IMR-90 (cell line): ENCODE measurements around the gene ITPKB. TPM values are rescaled to one million over a fixed set of nuclear protein-coding genes. Genes with fewer than 3 reads are reported as not detected.
A peak's percentile ranks its signal among the peaks of the same experiment; 100 is the strongest.

ENCODE experiments used
- ATAC-seq: fragments of 200-7000 bp; cut with Tn5 transposase; 2 replicates; pipeline ENCODE4 v1.9.1; 2020; ENCODE audit warnings: low read depth, mild to moderate bottlenecking, moderate library complexity
- BruUV-seq: library from RNA; stranded (reverse); fragments of 400-500 nt; replicated peaks from 2 replicates; lab custom pipeline; 2021; lab: Mats Ljungman, UMichigan
- CTCF ChIA-PET: fragments of 300-600 bp; formaldehyde crosslinking; extraction: SDS; loops from one replicate; lab custom pipeline; 2021; ENCODE audit warnings: antibody characterized with exemption; lab: Yijun Ruan, JAX
- POLR2A ChIA-PET: fragments of 300-600 bp; sonication (Branson Sonifier 250); formaldehyde crosslinking; loops from one replicate; lab custom pipeline; 2022; ENCODE audit warnings: antibody characterized with exemption; ENCODE audit not compliant: unreplicated experiment; lab: Charles Lee
- DNase-seq: peaks from one replicate; pipeline ENCODE4 v3.0.0; 2013
- H2AFZ ChIP-seq: replicated peaks from 2 replicates; pipeline ENCODE3; 2013; ENCODE audit warnings: low read length, mild to moderate bottlenecking; ENCODE audit not compliant: poor library complexity
- H2AK5ac ChIP-seq: 2 replicates; pipeline ENCODE4 v1.6.1; 2013; ENCODE audit warnings: low read depth, low read length, inconsistent platforms
- H2AK9ac ChIP-seq: replicated peaks from 2 replicates; pipeline ENCODE3; 2013; ENCODE audit warnings: mild to moderate bottlenecking, low read depth, low read length, moderate library complexity; ENCODE audit not compliant: poor library complexity
- H2BK120ac ChIP-seq: 2 replicates; pipeline ENCODE4 v1.6.1; 2013; ENCODE audit warnings: low read depth, low read length, inconsistent platforms
- H2BK15ac ChIP-seq: 3 replicates; pipeline ENCODE4 v1.6.1; 2013; ENCODE audit warnings: low read depth, low read length, inconsistent platforms
- H2BK20ac ChIP-seq: 2 replicates; pipeline ENCODE4 v1.6.1; 2013; ENCODE audit warnings: low read depth, mild to moderate bottlenecking, inconsistent platforms, low read length, moderate library complexity
- H2BK5ac ChIP-seq: 2 replicates; pipeline ENCODE4 v1.6.1; 2013; ENCODE audit warnings: mild to moderate bottlenecking, low read depth, low read length, inconsistent platforms; ENCODE audit not compliant: poor library complexity, severe bottlenecking
- H3K14ac ChIP-seq: replicated peaks from 2 replicates; pipeline ENCODE4 v1.6.1; 2013; ENCODE audit warnings: low read depth, low read length, inconsistent platforms
- H3K18ac ChIP-seq: 2 replicates; pipeline ENCODE4 v1.6.1; 2013; ENCODE audit warnings: low read depth, low read length, control low read depth
- H3K23ac ChIP-seq: 2 replicates; pipeline ENCODE4 v1.6.1; 2013; ENCODE audit warnings: low read depth, low read length, inconsistent platforms
- H3K27ac ChIP-seq: 2 replicates; pipeline ENCODE4 v1.5.1; 2013; ENCODE audit warnings: mild to moderate bottlenecking, control low read depth, low read length; ENCODE audit not compliant: insufficient read depth
- H3K27me3 ChIP-seq: 2 replicates; pipeline ENCODE4 v1.6.1; 2013; ENCODE audit warnings: low read length; ENCODE audit not compliant: control insufficient read depth, insufficient read depth
- H3K36me3 ChIP-seq: 2 replicates; pipeline ENCODE4 v1.6.1; 2013; ENCODE audit warnings: low read length, mixed read lengths; ENCODE audit not compliant: control insufficient read depth, insufficient read depth
- H3K4ac ChIP-seq: 2 replicates; pipeline ENCODE4 v1.6.1; 2013; ENCODE audit warnings: low read depth, low read length, inconsistent platforms
- H3K4me1 ChIP-seq: 2 replicates; pipeline ENCODE4 v1.6.1; 2013; ENCODE audit warnings: low read length, mixed read lengths; ENCODE audit not compliant: control insufficient read depth, insufficient read depth
- H3K4me2 ChIP-seq: 2 replicates; pipeline ENCODE4 v1.6.1; 2013; ENCODE audit warnings: low read depth, mild to moderate bottlenecking, control low read depth, low read length, moderate library complexity
- H3K4me3 ChIP-seq: 2 replicates; pipeline ENCODE4 v1.5.1; 2013; ENCODE audit warnings: low read depth, mild to moderate bottlenecking, control low read depth, low read length, moderate library complexity; ENCODE audit not compliant: insufficient read depth
- H3K56ac ChIP-seq: 2 replicates; pipeline ENCODE4 v1.6.1; 2013; ENCODE audit warnings: low read length, inconsistent platforms; ENCODE audit not compliant: insufficient read depth; ENCODE audit errors: extremely low read depth
- H3K79me1 ChIP-seq, 2 experiments: 2 replicates each; pipeline ENCODE4 v1.6.1; 2013; ENCODE audit warnings: low read length in 2 of 2, inconsistent platforms in 1 of 2, low read depth in 1 of 2
- H3K9ac ChIP-seq: 2 replicates; pipeline ENCODE4 v1.6.1; 2013; ENCODE audit warnings: low read depth, low read length, control low read depth
- H3K9me1 ChIP-seq: 2 replicates; pipeline ENCODE4 v1.6.1; 2013; ENCODE audit warnings: low read length, inconsistent platforms; ENCODE audit not compliant: insufficient read depth
- H3K9me3 ChIP-seq: 2 replicates; pipeline ENCODE4 v1.6.1; 2013; ENCODE audit warnings: low read length; ENCODE audit not compliant: control insufficient read depth, insufficient read depth
- H4K20me1 ChIP-seq: 2 replicates; pipeline ENCODE4 v1.6.1; 2013; ENCODE audit warnings: low read length, inconsistent platforms; ENCODE audit not compliant: insufficient read depth
- H4K5ac ChIP-seq: 2 replicates; pipeline ENCODE4 v1.6.1; 2013; ENCODE audit warnings: mild to moderate bottlenecking, low read depth, low read length, control low read depth
- H4K8ac ChIP-seq, 2 experiments: 2 replicates each; pipeline ENCODE4 v1.6.1; 2013; ENCODE audit warnings: low read depth in 2 of 2, low read length in 2 of 2, control low read depth in 1 of 2, inconsistent platforms in 1 of 2
- H4K91ac ChIP-seq: 2 replicates; pipeline ENCODE4 v1.6.1; 2013; ENCODE audit warnings: low read depth, low read length, inconsistent platforms; ENCODE audit not compliant: insufficient read depth
- BHLHE40 ChIP-seq: fragments of 150-350 bp; IDR thresholded peaks from 2 replicates; pipeline ENCODE4 v1.6.1; 2016; ENCODE audit warnings: mild to moderate bottlenecking, low read depth, low read length
- CEBPB ChIP-seq: IDR thresholded peaks from 2 replicates; pipeline ENCODE4 v1.6.1; 2012; ENCODE audit warnings: low read depth, low read length, improper control_type of control experiment
- CHD1 ChIP-seq: IDR thresholded peaks from 2 replicates; pipeline ENCODE4 v1.6.1; 2012; ENCODE audit warnings: low read depth, low read length, improper control_type of control experiment
- FOS ChIP-seq: fragments of 150-350 bp; IDR thresholded peaks from 2 replicates; pipeline ENCODE4 v1.6.1; 2016; ENCODE audit warnings: low read depth, low read length
- MAFK ChIP-seq: IDR thresholded peaks from 2 replicates; pipeline ENCODE4 v1.6.1; 2012; ENCODE audit warnings: low read depth, low read length, improper control_type of control experiment
- MAZ ChIP-seq: IDR thresholded peaks from 2 replicates; pipeline ENCODE4 v1.6.1; 2012; ENCODE audit warnings: low read depth, mild to moderate bottlenecking, low read length, improper control_type of control experiment, moderate library complexity, borderline replicate concordance
- MXI1 ChIP-seq: IDR thresholded peaks from 2 replicates; pipeline ENCODE4 v1.6.1; 2012; ENCODE audit warnings: low read depth, mild to moderate bottlenecking, low read length, moderate library complexity, borderline replicate concordance
- NFE2L2 ChIP-seq: fragments of 150-350 bp; IDR thresholded peaks from 2 replicates; pipeline ENCODE4 v1.6.1; 2016; ENCODE audit warnings: low read depth, mild to moderate bottlenecking, low read length
- POLR2A ChIP-seq: IDR thresholded peaks from 2 replicates; pipeline ENCODE4 v1.6.1; 2012; ENCODE audit warnings: mild to moderate bottlenecking, low read depth, low read length
- RAD21 ChIP-seq: IDR thresholded peaks from 2 replicates; pipeline ENCODE4 v1.6.1; 2012; ENCODE audit warnings: low read length, improper control_type of control experiment
- RCOR1 ChIP-seq: IDR thresholded peaks from 2 replicates; pipeline ENCODE4 v1.6.1; 2012; ENCODE audit warnings: mild to moderate bottlenecking, low read length, improper control_type of control experiment; ENCODE audit not compliant: insufficient replicate concordance
- RFX5 ChIP-seq: IDR thresholded peaks from 2 replicates; pipeline ENCODE4 v1.8.0; 2012; ENCODE audit warnings: low read depth, mild to moderate bottlenecking, low read length, moderate library complexity
- SMC3 ChIP-seq: fragments of 150-350 bp; IDR thresholded peaks from 2 replicates; pipeline ENCODE4 v1.6.1; 2016; ENCODE audit warnings: low read depth, mild to moderate bottlenecking, antibody characterized with exemption, low read length, moderate library complexity
- WGBS, 2 experiments: methylation state at CpG; one replicate each; pipeline versions ENCODE4 v1.1.5 to v1.1.7; 2013; ENCODE audit warnings: missing lambda C conversion rate in 2 of 2; ENCODE audit not compliant: insufficient read length in 1 of 2; ENCODE audit errors: extremely low coverage in 2 of 2; 5-methylcytosine and 5-hydroxymethylcytosine counted together
- dilution Hi-C: fragments of 300-500 bp; cut with HindIII; formaldehyde crosslinking; loops from one replicate; pipeline ENCODE4 v1.14.3; 2018; ENCODE audit warnings: low sequenced_read_pairs; ENCODE audit not compliant: unreplicated experiment
- in situ Hi-C: fragments of 300-500 bp; cut with MboI; formaldehyde crosslinking; loops from 3 replicates; pipeline ENCODE4 v1.14.3; 2019; ENCODE audit warnings: low sequenced_read_pairs, inconsistent platforms, mixed read lengths
- intact Hi-C: fragments of 100-400 bp; cut with micrococcal nuclease; formaldehyde crosslinking; loops from 2 replicates; pipeline ENCODE4 v1.10.0; 2022
- polyA plus RNA-seq, 3 experiments: library from polyadenylated mRNA; depleted of rRNA; stranded (reverse); fragments of >200 nt; gene quantifications; 2 replicates each; pipeline ENCODE4 v1.2.3, GENCODE V29; 2012; ENCODE audit warnings: low replicate concordance in 1 of 3
- total RNA-seq: library from RNA; depleted of rRNA; stranded (reverse); fragments of >200 nt; gene quantifications from 2 replicates; pipeline ENCODE4 v1.2.3, GENCODE V29; 2012
- TF ChIP-seq, protein P1 (sequence below): conservative IDR thresholded peaks from 2 replicates; pipeline ENCODE4 v1.5.1; 2012; ENCODE audit warnings: mild to moderate bottlenecking, low read depth, low read length, improper control_type of control experiment
- TF ChIP-seq, protein P2 (sequence below): fragments of 150-350 bp; IDR thresholded peaks from 2 replicates; pipeline ENCODE4 v1.6.1; 2016; ENCODE audit warnings: low read depth, mild to moderate bottlenecking, low read length, moderate library complexity, borderline replicate concordance

The ITPKB gene
- total and polyA plus RNA-seq, 2 of the 4 experiments (the other 2 are of a cell fraction): 0.72 to 1.4 TPM

DNA sequence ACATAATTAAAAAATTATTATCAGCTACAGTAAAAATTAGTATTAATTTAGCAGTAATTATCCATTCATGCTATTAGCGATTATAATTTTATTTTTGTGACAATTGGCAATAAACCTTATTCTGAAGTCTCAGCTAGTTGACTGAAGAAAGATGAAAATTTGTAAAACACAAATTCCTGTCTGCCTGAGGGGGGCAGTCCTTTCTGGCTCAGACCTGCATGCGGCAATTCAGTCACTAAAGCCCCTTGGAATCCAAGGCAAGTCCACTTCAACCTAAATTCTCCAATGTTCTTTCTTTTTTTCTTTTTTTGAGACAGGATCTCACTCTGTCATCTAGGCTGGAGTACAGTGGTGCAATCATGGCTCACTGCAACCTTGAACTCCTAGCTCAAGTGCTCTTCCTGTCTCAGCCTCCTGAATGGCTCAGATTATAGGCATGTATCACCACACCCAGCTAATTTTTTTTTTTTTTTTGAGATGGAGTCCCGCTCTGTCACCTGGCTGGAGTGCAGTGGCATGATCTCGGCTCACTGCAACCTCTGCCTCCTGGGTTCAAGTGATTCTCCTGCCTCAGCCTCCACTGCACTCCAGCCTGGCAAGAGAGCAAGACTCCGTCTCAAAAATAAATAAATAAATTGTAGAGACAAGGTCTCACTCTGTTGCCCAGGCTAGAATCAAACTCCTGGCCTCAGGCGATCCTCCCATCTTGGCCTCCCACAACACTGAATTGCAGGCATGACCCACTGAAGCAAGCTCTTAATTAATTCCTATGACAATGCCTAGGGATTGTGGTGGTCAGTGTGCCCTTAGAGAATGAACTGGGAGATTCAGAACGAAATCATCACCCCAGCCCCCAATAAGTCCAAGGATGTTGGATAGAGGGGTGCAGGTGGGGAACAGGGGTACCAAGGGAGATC lies 24.2 kb upstream of the ITPKB start:
- H3K4me1 ChIP-seq: peaks cover 6% of the 10 kb centered on the region
- ATAC-seq (no peak), DNase-seq (no peak)
- H3K23ac ChIP-seq: no peak overlapping the region
- no peak overlapping the region for H3K14ac ChIP-seq
- H2BK120ac ChIP-seq: no peak overlapping the region
- H2BK5ac ChIP-seq: no peak overlapping the region
- no peaks in the 10 kb centered on the region; the same call in 1 of the 2 replicates for H4K20me1 ChIP-seq
- no peak overlapping the region for H4K5ac ChIP-seq
- CTCF ChIA-PET: interaction anchor here (0.6 kb wide), 1 partner anchor 39 kb away, joined by 3 read pairs; no protein-coding TSS in a partner anchor
- POLR2A ChIA-PET: no interaction called here
- H3K9ac ChIP-seq: no peak overlapping the region
- intact Hi-C loops: no loop called here
- H2BK20ac ChIP-seq: no peak overlapping the region
- H4K8ac ChIP-seq: no peak overlapping the region
- no peak overlapping the region for H2BK15ac ChIP-seq
- in situ Hi-C loops: no loop called here
- no peak overlapping the region for H3K27ac ChIP-seq
- H3K56ac ChIP-seq: no peak overlapping the region
- H2AK5ac ChIP-seq: no peak overlapping the region
- H3K4me2 ChIP-seq: no peak overlapping the region
- H3K9me3 ChIP-seq: no peaks in the 10 kb centered on the region
- H2AK9ac ChIP-seq: no peak overlapping the region
- peak overlapping the region; percentile 40 for H2AFZ ChIP-seq
- H3K4me3 ChIP-seq: no peak overlapping the region
- BruUV-seq: no TSS peak
- H3K79me1 ChIP-seq: no peaks in the 10 kb centered on the region
- no CpG with 5 or more reads among the region's 7 CpGs for WGBS, 2 experiments
- no peak overlapping the region for H4K91ac ChIP-seq
- peaks cover 3% of the 10 kb centered on the region; the same call in 1 of the 2 replicates for H3K27me3 ChIP-seq
- no peak overlapping the region for H3K18ac ChIP-seq
- peaks cover 9% of the 10 kb centered on the region; the same call in 1 of the 2 replicates for H3K9me1 ChIP-seq
- dilution Hi-C loops: no loop called here
- H3K4ac ChIP-seq: no peak overlapping the region
- H3K36me3 ChIP-seq: no peaks in the 10 kb centered on the region
- TF ChIP-seq FOS (no peak), MAFK (no peak), RCOR1 (no peak), CEBPB (no peak), CHD1 (no peak), RFX5 (no peak), POLR2A (no peak), SMC3 (no peak), MXI1 (no peak), BHLHE40 (no peak), RAD21 (no peak), MAZ (no peak), NFE2L2 (no peak)
- TF ChIP-seq, protein P1, sequence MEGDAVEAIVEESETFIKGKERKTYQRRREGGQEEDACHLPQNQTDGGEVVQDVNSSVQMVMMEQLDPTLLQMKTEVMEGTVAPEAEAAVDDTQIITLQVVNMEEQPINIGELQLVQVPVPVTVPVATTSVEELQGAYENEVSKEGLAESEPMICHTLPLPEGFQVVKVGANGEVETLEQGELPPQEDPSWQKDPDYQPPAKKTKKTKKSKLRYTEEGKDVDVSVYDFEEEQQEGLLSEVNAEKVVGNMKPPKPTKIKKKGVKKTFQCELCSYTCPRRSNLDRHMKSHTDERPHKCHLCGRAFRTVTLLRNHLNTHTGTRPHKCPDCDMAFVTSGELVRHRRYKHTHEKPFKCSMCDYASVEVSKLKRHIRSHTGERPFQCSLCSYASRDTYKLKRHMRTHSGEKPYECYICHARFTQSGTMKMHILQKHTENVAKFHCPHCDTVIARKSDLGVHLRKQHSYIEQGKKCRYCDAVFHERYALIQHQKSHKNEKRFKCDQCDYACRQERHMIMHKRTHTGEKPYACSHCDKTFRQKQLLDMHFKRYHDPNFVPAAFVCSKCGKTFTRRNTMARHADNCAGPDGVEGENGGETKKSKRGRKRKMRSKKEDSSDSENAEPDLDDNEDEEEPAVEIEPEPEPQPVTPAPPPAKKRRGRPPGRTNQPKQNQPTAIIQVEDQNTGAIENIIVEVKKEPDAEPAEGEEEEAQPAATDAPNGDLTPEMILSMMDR: no peak
- TF ChIP-seq, protein P2, sequence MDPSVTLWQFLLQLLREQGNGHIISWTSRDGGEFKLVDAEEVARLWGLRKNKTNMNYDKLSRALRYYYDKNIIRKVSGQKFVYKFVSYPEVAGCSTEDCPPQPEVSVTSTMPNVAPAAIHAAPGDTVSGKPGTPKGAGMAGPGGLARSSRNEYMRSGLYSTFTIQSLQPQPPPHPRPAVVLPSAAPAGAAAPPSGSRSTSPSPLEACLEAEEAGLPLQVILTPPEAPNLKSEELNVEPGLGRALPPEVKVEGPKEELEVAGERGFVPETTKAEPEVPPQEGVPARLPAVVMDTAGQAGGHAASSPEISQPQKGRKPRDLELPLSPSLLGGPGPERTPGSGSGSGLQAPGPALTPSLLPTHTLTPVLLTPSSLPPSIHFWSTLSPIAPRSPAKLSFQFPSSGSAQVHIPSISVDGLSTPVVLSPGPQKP: no peak
